Adrenal gland (tissue), 12 donors: ENCODE data around the gene MFAP3. TPM values are rescaled to one million over a fixed set of nuclear protein-coding genes. Genes with fewer than 3 reads are reported as not detected.

ENCODE experiments used
- DNase-seq, 7 donors: peaks; one replicate each; pipeline ENCODE4 v3.0.0-alpha.2; 2019 to 2020
- H3K27ac ChIP-seq, 5 donors: fragments of 200-600 bp; sonication (generic) in 4 of 5; 1 replicate in 3 of 5; 2 replicates in 2 of 5; pipeline versions ENCODE4 v1.5.1 to v1.8.0; 2016 to 2020; ENCODE audit warnings: mild to moderate bottlenecking in 1 of 5
- H3K27me3 ChIP-seq: fragments of 200-600 bp; 2 replicates; pipeline ENCODE4 v1.8.0; 2021
- H3K36me3 ChIP-seq, 2 donors: fragments of 200-600 bp; replicated peaks in 1 of 2; 1 replicate in 1 of 2; 2 replicates in 1 of 2; pipeline versions ENCODE4 v1.5.1 to v1.8.0; 2018 to 2022
- H3K4me1 ChIP-seq, 2 donors: fragments of 200-600 bp; replicated peaks in 1 of 2; 1 replicate in 1 of 2; 2 replicates in 1 of 2; pipeline versions ENCODE4 v1.5.1 to v1.8.0; 2018 to 2021
- H3K4me3 ChIP-seq, 4 donors: fragments of 200-600 bp; sonication (generic) in 3 of 4; one replicate each; pipeline ENCODE4 v1.5.1; 2016 to 2018
- H3K9me3 ChIP-seq, 3 donors: fragments of 200-600 bp; sonication (generic) in 1 of 3; replicated peaks in 1 of 3; 1 replicate in 2 of 3; 2 replicates in 1 of 3; pipeline versions ENCODE4 v1.5.1 to v1.8.0; 2016 to 2021
- CTCF ChIP-seq, 6 experiments: fragments of 450-650 bp in 4 of 6; fragments of 200-600 bp in 2 of 6; sonication (generic) in 1 of 6; IDR thresholded peaks; 1 replicate in 5 of 6; 2 replicates in 1 of 6; pipeline versions ENCODE4 v1.5.1 to v1.8.0; 2016 to 2021; ENCODE audit warnings: antibody characterized with exemption in 6 of 6, mild to moderate bottlenecking in 2 of 6, moderate library complexity in 1 of 6
- POLR2A ChIP-seq, 2 donors: fragments of 450-650 bp; IDR thresholded peaks; one replicate each; pipeline ENCODE4 v1.6.1; 2017; ENCODE audit warnings: antibody characterized with exemption in 2 of 2, mild to moderate bottlenecking in 2 of 2, moderate library complexity in 1 of 2
- WGBS, 4 donors: extraction: QIAGEN DNeasy Blood & Tissue Kit in 2 of 4; methylation state at CpG; one replicate each; pipeline versions ENCODE4 v1.1.5 to v1.1.7; 2013 to 2017; 5-methylcytosine and 5-hydroxymethylcytosine counted together
- intact Hi-C, 2 donors: fragments of 100-400 bp; cut with DNase I; formaldehyde crosslinking; loops; one replicate each; pipeline versions ENCODE4 v1.14.1 to v1.15.0; 2022 to 2023
- polyA plus RNA-seq, 3 donors: library from polyadenylated mRNA; stranded (reverse); fragments of 200-250 nt in 2 of 3; fragments of 350-450 nt in 1 of 3; fragmentation: Illumina TruSeq in 1 of 3; extraction: RNeasy Lipid Tissue Mini Kit (QIAGEN cat#74804) in 1 of 3; gene quantifications; one replicate each; pipeline ENCODE4 v1.2.3, GENCODE V29; 2013 to 2014
- total RNA-seq, 9 donors: library from RNA; depleted of rRNA in 4 of 9; stranded (reverse); fragments of >200 nt in 4 of 9; fragments of 120-200 nt in 1 of 9; fragmentation: NEBNext Ultra II Directional in 1 of 9; extraction: Animal tissue kit (Norgen Biotek cat#: 25700) in 1 of 9; gene quantifications; one replicate each; pipeline versions ENCODE4 v1.1.0 to v1.2.4, GENCODE V29; 2013 to 2023
- donor health status: healthy with polysubstance abuse.
- donor health status: Bipolar disorder and iron deficiency.
- donor health status: DM: yes; HTN: yes; CAD: no.
- donor health status: DM: no; HTN: no; CAD: no.
- donor health status: DM: no; HTN: no; CAD: no.
- donor health status: DM: yes; HTN: yes; CAD: no.

The MFAP3 gene
- total and polyA plus RNA-seq, 12 donors = 1.4 to 55.4 (median 29.0) TPM

DNA sequence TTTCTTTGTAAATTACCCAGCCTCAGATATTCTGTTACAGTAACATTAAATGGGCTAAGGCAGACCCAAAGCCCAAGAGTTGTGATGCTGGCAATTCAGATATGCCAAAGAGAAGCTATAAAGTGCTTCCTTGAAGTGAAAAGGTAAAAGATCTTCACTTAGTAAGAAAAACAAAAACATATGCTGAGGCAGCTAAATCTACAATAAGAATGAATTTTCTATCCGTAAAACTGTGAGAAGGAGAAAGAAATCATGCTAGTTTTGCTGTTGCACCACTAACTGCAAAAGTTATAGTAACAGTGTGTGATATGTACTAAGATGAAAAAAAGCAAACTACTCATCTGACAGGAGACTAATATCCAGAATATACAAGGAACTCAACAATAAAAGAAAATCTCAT is 40.0 kb upstream of the MFAP3 start:
- Histone ChIP-seq H3K27ac (no peak overlapping the region), H3K4me1 (peaks cover 0 to 5% of the 10 kb centered on the region in 2 donors), H3K4me3 (no peak overlapping the region), H3K27me3 (no peaks in the 10 kb centered on the region), H3K9me3 (no peaks in the 10 kb centered on the region), H3K36me3 (no peaks in the 10 kb centered on the region)
- no peak for DNase-seq
- intact Hi-C loops = no loop called here
- no peak for TF ChIP-seq CTCF (IDR thresholded peaks at IDR 0.05)
- no peak for TF ChIP-seq POLR2A (IDR thresholded peaks at IDR 0.05)
- WGBS, 4 donors = 91 to 100% (median 96%) methylated on average over 1 of the region's 1 CpG

DNA sequence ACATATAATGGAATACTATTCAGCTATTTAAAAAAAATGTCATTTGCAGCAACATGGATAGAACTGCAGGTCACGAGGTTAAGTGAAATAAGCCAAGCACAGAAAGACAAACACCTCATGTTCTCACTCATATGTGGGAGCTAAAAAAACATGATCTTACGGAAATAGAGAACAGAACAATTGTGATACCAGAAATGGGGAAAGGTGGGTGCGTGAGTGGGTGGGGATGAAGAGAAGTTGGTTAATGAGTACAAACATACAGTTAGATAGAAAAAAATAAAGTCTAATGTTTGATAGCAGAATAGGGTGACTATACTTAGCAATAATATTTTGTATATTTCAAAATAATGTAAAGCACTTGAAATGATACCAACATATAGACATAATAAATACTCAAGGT is 38.8 kb upstream of the MFAP3 start:
- DNase-seq = no peak
- no peak overlapping the region for H3K4me3 ChIP-seq
- TF ChIP-seq POLR2A (IDR thresholded peaks at IDR 0.05) = no peak
- TF ChIP-seq CTCF (IDR thresholded peaks at IDR 0.05) = no peak
- no peaks in the 10 kb centered on the region for H3K9me3 ChIP-seq
- no peak overlapping the region for H3K27ac ChIP-seq
- peaks cover 0 to 5% of the 10 kb centered on the region in 2 donors for H3K4me1 ChIP-seq
- 94 to 97% (median 97%) methylated on average over 3 of the region's 3 CpGs for WGBS, 4 donors
- intact Hi-C loops = no loop called here
- no peaks in the 10 kb centered on the region for H3K27me3 ChIP-seq
- H3K36me3 ChIP-seq = no peaks in the 10 kb centered on the region

DNA sequence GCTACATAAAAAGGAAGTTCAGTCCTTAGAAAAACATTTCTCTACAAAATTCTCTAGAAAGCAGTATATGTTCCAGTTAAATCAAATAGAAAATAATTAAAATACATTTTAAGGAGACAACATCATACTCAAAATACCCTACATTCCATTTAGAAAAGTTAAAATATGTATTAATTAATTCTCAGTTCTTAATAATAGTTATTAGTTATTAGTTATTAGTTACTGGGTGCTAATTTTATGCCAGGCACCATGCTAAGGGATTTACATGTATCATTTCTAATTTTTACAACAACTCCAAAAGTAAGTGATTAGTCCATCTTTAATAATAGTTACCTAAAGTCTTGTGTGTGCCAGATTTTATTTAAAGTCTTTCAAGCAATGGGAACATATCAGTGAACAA is 38.1 kb upstream of the MFAP3 start:
- no peak overlapping the region for H3K27ac ChIP-seq
- no peaks in the 10 kb centered on the region for H3K27me3 ChIP-seq
- H3K4me1 ChIP-seq = peaks cover 0 to 5% of the 10 kb centered on the region in 2 donors
- no peak for TF ChIP-seq POLR2A (IDR thresholded peaks at IDR 0.05)
- TF ChIP-seq CTCF (IDR thresholded peaks at IDR 0.05) = no peak
- H3K4me3 ChIP-seq = no peak overlapping the region
- intact Hi-C loops = no loop called here
- DNase-seq = no peak
- H3K36me3 ChIP-seq = no peaks in the 10 kb centered on the region
- no peaks in the 10 kb centered on the region for H3K9me3 ChIP-seq

DNA sequence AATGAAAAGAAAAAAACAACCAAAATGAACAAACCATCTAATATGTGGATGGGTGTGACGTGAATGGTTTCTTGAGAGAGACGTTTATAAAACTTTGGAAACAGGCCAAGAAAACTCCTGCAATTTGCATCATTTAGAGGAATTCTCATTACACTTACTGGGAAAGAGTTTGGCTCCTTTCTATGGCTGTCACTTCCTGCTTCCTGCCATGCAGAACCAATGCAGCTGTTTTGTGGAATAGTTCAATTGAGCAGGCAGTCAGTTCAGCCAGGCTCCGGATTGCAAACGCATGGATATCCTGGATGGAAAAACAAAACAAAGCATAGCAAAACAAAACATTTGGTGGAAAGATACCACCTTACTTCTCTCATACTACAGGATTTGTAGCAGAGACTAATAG is 36.7 kb upstream of the MFAP3 start:
- peak overlapping the region in 2 of 5 donors; percentile 64 to 73 for H3K27ac ChIP-seq
- no peaks in the 10 kb centered on the region for H3K27me3 ChIP-seq
- H3K36me3 ChIP-seq = no peaks in the 10 kb centered on the region
- H3K4me1 ChIP-seq = peaks cover 0 to 5% of the 10 kb centered on the region in 2 donors
- H3K4me3 ChIP-seq = no peak overlapping the region
- DNase-seq = peak in 6 of 7 donors; percentile 21 to 61 (median 30)
- TF ChIP-seq CTCF (IDR thresholded peaks at IDR 0.05) (no peak), POLR2A (IDR thresholded peaks at IDR 0.05) (no peak)
- intact Hi-C loops = no loop called here
- 52 to 67% (median 58%) methylated on average over 4 of the region's 4 CpGs for WGBS, 4 donors
- no peaks in the 10 kb centered on the region for H3K9me3 ChIP-seq
